Transverse colon (tissue), 3 donors: ENCODE data around the gene GNL3L.

Source experiments
- EP300 ChIP-seq: sonication (generic); formaldehyde crosslinking; IDR thresholded peaks from one replicate; pipeline ENCODE4 v1.6.1; 2017; ENCODE audit warnings: antibody characterized with exemption, low read depth
- POLR2A ChIP-seq: fragments of 450-650 bp; IDR thresholded peaks from one replicate; pipeline ENCODE4 v1.6.1; 2016; ENCODE audit warnings: antibody characterized with exemption, mild to moderate bottlenecking, moderate library complexity
- TF ChIP-seq, protein P1 (sequence below), 5 experiments: fragments of 200-600 bp in 3 of 5; fragments of 450-650 bp in 2 of 5; sonication (generic) in 3 of 5; IDR thresholded peaks; 1 replicate in 2 of 5; 2 replicates in 3 of 5; pipeline ENCODE4 v1.5.1; 2016 to 2017; ENCODE audit warnings: antibody characterized with exemption in 5 of 5, inconsistent platforms in 3 of 5, mild to moderate bottlenecking in 2 of 5, moderate library complexity in 1 of 5

GRCh38 chrX:54529151-54529550 lies 868 bp upstream of the GNL3L start:
- TF ChIP-seq, protein P1, sequence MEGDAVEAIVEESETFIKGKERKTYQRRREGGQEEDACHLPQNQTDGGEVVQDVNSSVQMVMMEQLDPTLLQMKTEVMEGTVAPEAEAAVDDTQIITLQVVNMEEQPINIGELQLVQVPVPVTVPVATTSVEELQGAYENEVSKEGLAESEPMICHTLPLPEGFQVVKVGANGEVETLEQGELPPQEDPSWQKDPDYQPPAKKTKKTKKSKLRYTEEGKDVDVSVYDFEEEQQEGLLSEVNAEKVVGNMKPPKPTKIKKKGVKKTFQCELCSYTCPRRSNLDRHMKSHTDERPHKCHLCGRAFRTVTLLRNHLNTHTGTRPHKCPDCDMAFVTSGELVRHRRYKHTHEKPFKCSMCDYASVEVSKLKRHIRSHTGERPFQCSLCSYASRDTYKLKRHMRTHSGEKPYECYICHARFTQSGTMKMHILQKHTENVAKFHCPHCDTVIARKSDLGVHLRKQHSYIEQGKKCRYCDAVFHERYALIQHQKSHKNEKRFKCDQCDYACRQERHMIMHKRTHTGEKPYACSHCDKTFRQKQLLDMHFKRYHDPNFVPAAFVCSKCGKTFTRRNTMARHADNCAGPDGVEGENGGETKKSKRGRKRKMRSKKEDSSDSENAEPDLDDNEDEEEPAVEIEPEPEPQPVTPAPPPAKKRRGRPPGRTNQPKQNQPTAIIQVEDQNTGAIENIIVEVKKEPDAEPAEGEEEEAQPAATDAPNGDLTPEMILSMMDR (IDR thresholded peaks at IDR 0.05) = no peak
- TF ChIP-seq EP300 = no peak
- TF ChIP-seq POLR2A = no peak
